Measurements from ENCODE around the gene OSTM1.

The OSTM1 gene

GRCh38 chr6:108115598-108116058, 41.1 kb upstream of the OSTM1 start:
- H3K9me3 ChIP-seq (ENCODE audit: low read length) = no peaks in the 10 kb centered on the region
- H3K27ac ChIP-seq (ENCODE audit: low read depth, low read length) = no peak overlapping the region
- no peaks in the 10 kb centered on the region for H3K36me3 ChIP-seq (ENCODE audit: insufficient read depth, low read length)
- H3K4me3 ChIP-seq (ENCODE audit: low read depth in 1 of 2, low read length in 2 of 2) = peak overlapping the region in 1 of 2 donors; percentile 61
- no peak overlapping the region for H3K9ac ChIP-seq (ENCODE audit: low read length)
- peaks cover 44 to 77% of the 10 kb centered on the region in 2 donors for H3K27me3 ChIP-seq (ENCODE audit: control insufficient read depth in 1 of 2, insufficient read depth in 2 of 2, low read length in 2 of 2)
- peaks cover 38% of the 10 kb centered on the region for H3K4me1 ChIP-seq (ENCODE audit: insufficient read depth, low read length)

- H3K4me3 ChIP-seq (ENCODE audit: low read depth in 1 of 2, low read length in 2 of 2) = peak overlapping the region in 1 of 2 donors; percentile 61
- no peaks in the 10 kb centered on the region for H3K9me3 ChIP-seq (ENCODE audit: low read length)
- peaks cover 41 to 73% of the 10 kb centered on the region in 2 donors for H3K27me3 ChIP-seq (ENCODE audit: control insufficient read depth in 1 of 2, insufficient read depth in 2 of 2, low read length in 2 of 2)
- H3K27ac ChIP-seq (ENCODE audit: low read depth, low read length) = no peak overlapping the region
- no peaks in the 10 kb centered on the region for H3K36me3 ChIP-seq (ENCODE audit: insufficient read depth, low read length)
- no peak overlapping the region for H3K9ac ChIP-seq (ENCODE audit: low read length)
- peaks cover 38% of the 10 kb centered on the region for H3K4me1 ChIP-seq (ENCODE audit: insufficient read depth, low read length)
Observed at GRCh38 chr6:108114841-108115597, 40.5 kb upstream of the OSTM1 start.

- Histone ChIP-seq H3K9me3 (ENCODE audit: low read length) (no peaks in the 10 kb centered on the region), H3K27me3 (ENCODE audit: control insufficient read depth in 1 of 2, insufficient read depth in 2 of 2, low read length in 2 of 2) (peaks cover 30 to 61% of the 10 kb centered on the region in 2 donors), H3K9ac (ENCODE audit: low read length) (no peak overlapping the region), H3K4me1 (ENCODE audit: insufficient read depth, low read length) (peaks cover 33% of the 10 kb centered on the region), H3K27ac (ENCODE audit: low read depth, low read length) (no peak overlapping the region), H3K36me3 (ENCODE audit: insufficient read depth, low read length) (no peaks in the 10 kb centered on the region), H3K4me3 (ENCODE audit: low read depth in 1 of 2, low read length in 2 of 2) (peak overlapping the region in 1 of 2 donors; percentile 47)
Observed at GRCh38 chr6:108113557-108114519, 39.3 kb upstream of the OSTM1 start.

GRCh38 chr6:108108374-108108773, 33.8 kb upstream of the OSTM1 start:
- Histone ChIP-seq H3K27me3 (ENCODE audit: control insufficient read depth in 1 of 2, insufficient read depth in 2 of 2, low read length in 2 of 2) (peaks cover 0 to 9% of the 10 kb centered on the region in 2 donors), H3K9ac (ENCODE audit: low read length) (no peak overlapping the region), H3K27ac (ENCODE audit: low read depth, low read length) (no peak overlapping the region), H3K36me3 (ENCODE audit: insufficient read depth, low read length) (no peaks in the 10 kb centered on the region), H3K4me1 (ENCODE audit: insufficient read depth, low read length) (no peaks in the 10 kb centered on the region), H3K4me3 (ENCODE audit: low read depth in 1 of 2, low read length in 2 of 2) (no peak overlapping the region), H3K9me3 (ENCODE audit: low read length) (no peaks in the 10 kb centered on the region)

GRCh38 chr6:108107102-108107501, 32.6 kb upstream of the OSTM1 start:
- H3K27ac ChIP-seq (ENCODE audit: low read depth, low read length) = no peak overlapping the region
- H3K27me3 ChIP-seq (ENCODE audit: control insufficient read depth in 1 of 2, insufficient read depth in 2 of 2, low read length in 2 of 2) = peaks cover 0 to 9% of the 10 kb centered on the region in 2 donors
- H3K9me3 ChIP-seq (ENCODE audit: low read length) = no peaks in the 10 kb centered on the region
- H3K36me3 ChIP-seq (ENCODE audit: insufficient read depth, low read length) = no peaks in the 10 kb centered on the region
- no peak overlapping the region for H3K9ac ChIP-seq (ENCODE audit: low read length)
- no peak overlapping the region for H3K4me3 ChIP-seq (ENCODE audit: low read depth in 1 of 2, low read length in 2 of 2)
- H3K4me1 ChIP-seq (ENCODE audit: insufficient read depth, low read length) = no peaks in the 10 kb centered on the region

- Histone ChIP-seq H3K4me1 (ENCODE audit: insufficient read depth, low read length) (no peaks in the 10 kb centered on the region), H3K27ac (ENCODE audit: low read depth, low read length) (no peak overlapping the region), H3K27me3 (ENCODE audit: control insufficient read depth in 1 of 2, insufficient read depth in 2 of 2, low read length in 2 of 2) (peaks cover 0 to 9% of the 10 kb centered on the region in 2 donors), H3K4me3 (ENCODE audit: low read depth in 1 of 2, low read length in 2 of 2) (no peak overlapping the region), H3K9me3 (ENCODE audit: low read length) (no peaks in the 10 kb centered on the region), H3K36me3 (ENCODE audit: insufficient read depth, low read length) (no peaks in the 10 kb centered on the region), H3K9ac (ENCODE audit: low read length) (no peak overlapping the region)
Observed at GRCh38 chr6:108106694-108107093, 32.2 kb upstream of the OSTM1 start.

- no peak overlapping the region for H3K9ac ChIP-seq (ENCODE audit: low read length)
- no peaks in the 10 kb centered on the region for H3K4me1 ChIP-seq (ENCODE audit: insufficient read depth, low read length)
- H3K36me3 ChIP-seq (ENCODE audit: insufficient read depth, low read length) = no peaks in the 10 kb centered on the region
- peaks cover 0 to 8% of the 10 kb centered on the region in 2 donors for H3K27me3 ChIP-seq (ENCODE audit: control insufficient read depth in 1 of 2, insufficient read depth in 2 of 2, low read length in 2 of 2)
- no peak overlapping the region for H3K27ac ChIP-seq (ENCODE audit: low read depth, low read length)
- no peak overlapping the region for H3K4me3 ChIP-seq (ENCODE audit: low read depth in 1 of 2, low read length in 2 of 2)
- no peaks in the 10 kb centered on the region for H3K9me3 ChIP-seq (ENCODE audit: low read length)
Observed at GRCh38 chr6:108106261-108106660, 31.7 kb upstream of the OSTM1 start.

GRCh38 chr6:108105571-108105970, 31.0 kb upstream of the OSTM1 start:
- Histone ChIP-seq H3K4me3 (ENCODE audit: low read depth in 1 of 2, low read length in 2 of 2) (no peak overlapping the region), H3K9me3 (ENCODE audit: low read length) (no peaks in the 10 kb centered on the region), H3K27ac (ENCODE audit: low read depth, low read length) (no peak overlapping the region), H3K27me3 (ENCODE audit: control insufficient read depth in 1 of 2, insufficient read depth in 2 of 2, low read length in 2 of 2) (peaks cover 0 to 1% of the 10 kb centered on the region in 2 donors), H3K9ac (ENCODE audit: low read length) (no peak overlapping the region), H3K36me3 (ENCODE audit: insufficient read depth, low read length) (no peaks in the 10 kb centered on the region), H3K4me1 (ENCODE audit: insufficient read depth, low read length) (no peaks in the 10 kb centered on the region)

GRCh38 chr6:108102965-108103364, 28.4 kb upstream of the OSTM1 start:
- Histone ChIP-seq H3K4me3 (ENCODE audit: low read depth in 1 of 2, low read length in 2 of 2) (no peak overlapping the region), H3K36me3 (ENCODE audit: insufficient read depth, low read length) (no peaks in the 10 kb centered on the region), H3K9ac (ENCODE audit: low read length) (no peak overlapping the region), H3K4me1 (ENCODE audit: insufficient read depth, low read length) (no peaks in the 10 kb centered on the region), H3K27ac (ENCODE audit: low read depth, low read length) (no peak overlapping the region), H3K9me3 (ENCODE audit: low read length) (no peaks in the 10 kb centered on the region), H3K27me3 (ENCODE audit: control insufficient read depth in 1 of 2, insufficient read depth in 2 of 2, low read length in 2 of 2) (no peaks in the 10 kb centered on the region)

GRCh38 chr6:108100003-108100402, 25.5 kb upstream of the OSTM1 start:
- Histone ChIP-seq H3K36me3 (ENCODE audit: insufficient read depth, low read length) (no peaks in the 10 kb centered on the region), H3K4me1 (ENCODE audit: insufficient read depth, low read length) (no peaks in the 10 kb centered on the region), H3K9ac (ENCODE audit: low read length) (no peak overlapping the region), H3K27me3 (ENCODE audit: control insufficient read depth in 1 of 2, insufficient read depth in 2 of 2, low read length in 2 of 2) (no peaks in the 10 kb centered on the region), H3K27ac (ENCODE audit: low read depth, low read length) (no peak overlapping the region), H3K4me3 (ENCODE audit: low read depth in 1 of 2, low read length in 2 of 2) (no peak overlapping the region), H3K9me3 (ENCODE audit: low read length) (no peaks in the 10 kb centered on the region)

- Histone ChIP-seq H3K27ac (ENCODE audit: low read depth, low read length) (no peak overlapping the region), H3K4me1 (ENCODE audit: insufficient read depth, low read length) (no peaks in the 10 kb centered on the region), H3K9ac (ENCODE audit: low read length) (no peak overlapping the region), H3K36me3 (ENCODE audit: insufficient read depth, low read length) (no peaks in the 10 kb centered on the region), H3K9me3 (ENCODE audit: low read length) (no peaks in the 10 kb centered on the region), H3K27me3 (ENCODE audit: control insufficient read depth in 1 of 2, insufficient read depth in 2 of 2, low read length in 2 of 2) (no peaks in the 10 kb centered on the region), H3K4me3 (ENCODE audit: low read depth in 1 of 2, low read length in 2 of 2) (no peak overlapping the region)
Observed at GRCh38 chr6:108097882-108098281, 23.3 kb upstream of the OSTM1 start.
